HepG2 (cell line): ENCODE data around the gene WDR70. TPM values are rescaled to one million over a fixed set of nuclear protein-coding genes. Genes with fewer than 3 reads are reported as not detected.

Source experiments
- ARNT2 ChIP-seq: sonication (generic); formaldehyde crosslinking; IDR thresholded peaks from 2 replicates; pipeline ENCODE4 v1.8.0; 2022; ENCODE audit warnings: mild to moderate bottlenecking, low read depth, missing genetic modification reagents, moderate library complexity
- ASH2L ChIP-seq: fragments of 300-600, 200-600 bp; sonication (generic); IDR thresholded peaks from 2 replicates; pipeline ENCODE4 v1.7.0; 2017; ENCODE audit warnings: low read depth, mild to moderate bottlenecking, moderate library complexity, mixed read lengths, low read length; ENCODE audit not compliant: insufficient read length
- DMAP1 ChIP-seq: IDR thresholded peaks from 2 replicates; pipeline ENCODE4 v1.6.1; 2016
- E2F2 ChIP-seq: sonication (generic); formaldehyde crosslinking; IDR thresholded peaks from 2 replicates; pipeline ENCODE4 v1.4.0; 2020; ENCODE audit warnings: missing genetic modification reagents, borderline replicate concordance
- FOXA3 ChIP-seq: IDR thresholded peaks from 2 replicates; pipeline ENCODE4 v1.6.1; 2016; ENCODE audit warnings: missing genetic modification reagents, missing compliant biosample characterization
- GMEB1 ChIP-seq: sonication (generic); formaldehyde crosslinking; IDR thresholded peaks from 2 replicates; pipeline ENCODE4 v1.5.1; 2020; ENCODE audit warnings: missing genetic modification reagents, mild to moderate bottlenecking, borderline replicate concordance
- HCFC1 ChIP-seq: fragments of 150-350 bp; IDR thresholded peaks from 2 replicates; pipeline ENCODE4 v1.6.1; 2014; ENCODE audit warnings: low read depth, low read length
- HDAC1 ChIP-seq: sonication (generic); formaldehyde crosslinking; IDR thresholded peaks from 2 replicates; pipeline ENCODE4 v1.5.1; 2020; ENCODE audit warnings: mild to moderate bottlenecking, missing genetic modification reagents
- HNRNPH1 ChIP-seq: fragments of 200-400 bp; formaldehyde crosslinking; optimal IDR thresholded peaks from 2 replicates; pipeline ENCODE3; 2017; ENCODE audit warnings: mild to moderate bottlenecking, low read depth, low read length
- MED1 ChIP-seq: sonication (generic); formaldehyde crosslinking; IDR thresholded peaks from 2 replicates; pipeline ENCODE4 v1.4.0; 2020; ENCODE audit warnings: missing genetic modification reagents
- MEF2D ChIP-seq: sonication (generic); formaldehyde crosslinking; IDR thresholded peaks from 2 replicates; pipeline ENCODE4 v1.5.1; 2020; ENCODE audit warnings: mild to moderate bottlenecking, missing genetic modification reagents
- MEIS1 ChIP-seq: sonication (generic); formaldehyde crosslinking; IDR thresholded peaks from 2 replicates; pipeline ENCODE4 v1.9.0; 2021; ENCODE audit warnings: mild to moderate bottlenecking, missing genetic modification reagents, moderate library complexity, borderline replicate concordance
- NR3C1 ChIP-seq: sonication (generic); formaldehyde crosslinking; IDR thresholded peaks from 2 replicates; pipeline ENCODE4 v1.4.0; 2020; ENCODE audit warnings: missing genetic modification reagents
- NRL ChIP-seq: sonication (generic); formaldehyde crosslinking; IDR thresholded peaks from 2 replicates; pipeline ENCODE4 v1.5.0; 2020; ENCODE audit warnings: missing genetic modification reagents, mild to moderate bottlenecking, moderate library complexity, borderline replicate concordance
- PHF8 ChIP-seq: sonication (generic); formaldehyde crosslinking; IDR thresholded peaks from 2 replicates; pipeline ENCODE4 v1.5.0; 2020; ENCODE audit warnings: missing genetic modification reagents
- REST ChIP-seq, 2 experiments: IDR thresholded peaks; 2 replicates each; pipeline ENCODE4 v1.6.1; 2011 to 2012; ENCODE audit warnings: low read length in 2 of 2, borderline replicate concordance in 1 of 2, low read depth in 1 of 2, mild to moderate bottlenecking in 1 of 2, moderate library complexity in 1 of 2
- SAP130 ChIP-seq: IDR thresholded peaks from 2 replicates; pipeline ENCODE4 v1.6.1; 2016; ENCODE audit warnings: low read depth
- SRSF1 ChIP-seq: fragments of 200-400 bp; formaldehyde crosslinking; optimal IDR thresholded peaks from 2 replicates; pipeline ENCODE3; 2017; ENCODE audit warnings: mild to moderate bottlenecking, low read depth, low read length, moderate library complexity
- ZFX ChIP-seq: sonication (generic); formaldehyde crosslinking; IDR thresholded peaks from 2 replicates; pipeline ENCODE4 v1.4.0; 2020; ENCODE audit warnings: mild to moderate bottlenecking, low read depth, missing genetic modification reagents, moderate library complexity
- ZMAT3 ChIP-seq: sonication (generic); formaldehyde crosslinking; conservative IDR thresholded peaks from 2 replicates; pipeline ENCODE4 v1.7.0; 2021; ENCODE audit warnings: missing genetic modification reagents
- ZNF20 ChIP-seq: sonication (generic); formaldehyde crosslinking; IDR thresholded peaks from 2 replicates; pipeline ENCODE4 v1.4.0; 2020; ENCODE audit warnings: mild to moderate bottlenecking, moderate library complexity, missing genetic modification reagents
- ZNF383 ChIP-seq: sonication (generic); formaldehyde crosslinking; IDR thresholded peaks from 2 replicates; pipeline ENCODE4 v1.4.0; 2020; ENCODE audit warnings: missing genetic modification reagents, mild to moderate bottlenecking, borderline replicate concordance
- ZNF772 ChIP-seq: sonication (generic); formaldehyde crosslinking; IDR thresholded peaks from 2 replicates; pipeline ENCODE4 v1.5.0; 2020; ENCODE audit warnings: mild to moderate bottlenecking, missing genetic modification reagents
- polyA plus RNA-seq, 8 experiments: library from polyadenylated mRNA; depleted of rRNA in 3 of 8; stranded (reverse) in 7 of 8; unstranded in 1 of 8; fragments of >200 nt; fragmentation: Illumina TruSeq in 4 of 8; extraction: Trizol in 4 of 8; gene quantifications; 2 replicates each; pipeline versions ENCODE4 v1.2.1 to v1.2.3, GENCODE V29; 2011 to 2016; ENCODE audit warnings: low read depth in 4 of 8, missing spikeins in 1 of 8, mixed read lengths in 1 of 8; ENCODE audit not compliant: insufficient read depth in 1 of 8
- total RNA-seq, 5 experiments: library from RNA; depleted of rRNA; stranded (reverse); fragments of >200 nt; fragmentation: Illumina TruSeq; extraction: Trizol; gene quantifications; 2 replicates each; pipeline ENCODE4 v1.2.3, GENCODE V29; 2016; ENCODE audit warnings: low read depth in 1 of 5

Gene WDR70
- total and polyA plus RNA-seq, 2 of the 13 experiments (the other 11 are each of a cell fraction or from before 2014, with no cell fraction given): 14.6 to 30.6 TPM

- TF ChIP-seq E2F2 (CRISPR knock-in tag) (peak; percentile 95; the same call in 1 of the 2 replicates), MED1 (CRISPR knock-in tag) (0 out of 2 replicates have a peak, but pooled peaks have one; percentile 10), ZNF383 (CRISPR knock-in tag) (no peak), ZNF20 (CRISPR knock-in tag) (no peak), NR3C1 (CRISPR knock-in tag) (no peak), SRSF1 (no peak), NRL (CRISPR knock-in tag) (0 out of 2 replicates have a peak, but pooled peaks have one; percentile 61), MEF2D (CRISPR knock-in tag) (0 out of 2 replicates have a peak, but pooled peaks have one; percentile 16), ZMAT3 (CRISPR knock-in tag) (0 out of 2 replicates have a peak, but pooled peaks have one; percentile 3), GMEB1 (CRISPR knock-in tag) (peak; percentile 82), PHF8 (CRISPR knock-in tag) (peak; percentile 82), HCFC1 (peak; percentile 70), FOXA3 (CRISPR knock-in tag) (peak; percentile 43), ZNF772 (peak; percentile 48), MEIS1 (no peak), SAP130 (CRISPR knock-in tag) (peak; percentile 97), ASH2L (peak; percentile 66), HDAC1 (CRISPR knock-in tag) (peak; percentile 96), HNRNPH1 (peak; percentile 72), ZFX (peak; percentile 67), REST (IDR thresholded peaks at IDR 0.05; ENCODE audit: borderline replicate concordance in 1 of 2, low read depth in 1 of 2, low read length in 2 of 2) (0 out of 4 replicates have a peak, but pooled peaks of 1 of the 2 experiments have one; percentile 38), DMAP1 (CRISPR knock-in tag) (peak; percentile 92; the same call in 1 of the 2 replicates), ARNT2 (CRISPR knock-in tag) (peak; percentile 72; the same call in 1 of the 2 replicates)
Measured at GRCh38 chr5:37370864-37371726, 8.0 kb upstream of the WDR70 start, which contains the start of gene NUP155 (continued).
